HFF-Myc (cell line): Measurements from ENCODE around the gene RTCA.
"Not testable (repeated sequence)": the region's sequence is repeated elsewhere in the genome, so short reads cannot be mapped to it uniquely, and the experiment has no call there.

Experiments used
- DNase-seq: peaks from one replicate; pipeline ENCODE4 v3.0.0-alpha.2; 2011; ENCODE audit warnings: low read depth; ENCODE audit errors: extremely low read depth
- H3K4me3 ChIP-seq: replicated peaks from 2 replicates; pipeline ENCODE4 v1.5.1; 2011; ENCODE audit warnings: low read depth, mild to moderate bottlenecking, control low read depth, low read length
- TF ChIP-seq, protein P1 (sequence below): IDR thresholded peaks from 2 replicates; pipeline ENCODE4 v1.5.1; 2012; ENCODE audit warnings: mild to moderate bottlenecking, low read depth, low read length, control low read depth; ENCODE audit errors: missing control alignments

RTCA gene

DNA sequence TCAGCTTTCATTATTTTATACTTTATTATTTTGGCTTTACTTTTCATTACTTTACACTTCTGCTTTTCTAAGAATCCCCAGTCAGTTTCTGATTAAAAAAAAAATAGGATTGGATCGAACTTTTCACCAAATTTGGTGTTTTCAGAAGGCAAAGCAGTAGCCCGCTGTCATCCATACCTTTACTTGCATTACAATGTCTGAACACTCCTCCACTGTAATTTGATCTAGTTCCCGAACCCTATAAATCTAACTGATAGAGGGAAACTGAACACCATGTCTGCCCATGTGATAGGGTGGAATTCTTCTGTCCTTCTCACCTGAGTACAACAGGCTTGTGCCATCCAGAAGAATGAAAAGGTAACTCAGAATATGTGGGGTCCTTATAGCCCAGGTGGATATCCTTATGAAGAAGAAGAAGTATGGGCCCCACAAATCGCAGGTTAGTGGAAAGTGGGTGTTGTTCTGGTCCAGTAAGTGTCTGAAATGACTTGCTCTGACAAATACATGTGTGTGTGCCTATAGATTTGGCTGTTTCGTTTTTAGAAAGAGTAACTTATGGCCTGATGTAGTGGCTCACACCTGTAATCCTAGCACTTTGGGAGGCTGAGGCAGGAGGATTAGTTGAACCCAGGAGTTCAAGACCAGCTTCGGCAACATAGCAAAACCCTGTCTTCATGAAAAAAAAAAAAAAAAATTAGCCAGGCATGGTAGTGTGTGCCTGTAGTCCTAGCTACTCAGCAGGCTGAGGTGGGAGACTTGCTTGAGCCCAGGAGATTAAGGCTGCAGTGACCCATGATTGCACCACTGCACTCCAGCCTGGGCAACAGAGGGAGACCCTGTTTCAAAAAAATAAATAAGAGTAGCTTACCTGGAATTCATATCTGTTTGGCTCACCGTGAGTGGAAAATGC is 59.7 kb downstream of the RTCA start:
- no peak for DNase-seq
- TF ChIP-seq, protein P1, sequence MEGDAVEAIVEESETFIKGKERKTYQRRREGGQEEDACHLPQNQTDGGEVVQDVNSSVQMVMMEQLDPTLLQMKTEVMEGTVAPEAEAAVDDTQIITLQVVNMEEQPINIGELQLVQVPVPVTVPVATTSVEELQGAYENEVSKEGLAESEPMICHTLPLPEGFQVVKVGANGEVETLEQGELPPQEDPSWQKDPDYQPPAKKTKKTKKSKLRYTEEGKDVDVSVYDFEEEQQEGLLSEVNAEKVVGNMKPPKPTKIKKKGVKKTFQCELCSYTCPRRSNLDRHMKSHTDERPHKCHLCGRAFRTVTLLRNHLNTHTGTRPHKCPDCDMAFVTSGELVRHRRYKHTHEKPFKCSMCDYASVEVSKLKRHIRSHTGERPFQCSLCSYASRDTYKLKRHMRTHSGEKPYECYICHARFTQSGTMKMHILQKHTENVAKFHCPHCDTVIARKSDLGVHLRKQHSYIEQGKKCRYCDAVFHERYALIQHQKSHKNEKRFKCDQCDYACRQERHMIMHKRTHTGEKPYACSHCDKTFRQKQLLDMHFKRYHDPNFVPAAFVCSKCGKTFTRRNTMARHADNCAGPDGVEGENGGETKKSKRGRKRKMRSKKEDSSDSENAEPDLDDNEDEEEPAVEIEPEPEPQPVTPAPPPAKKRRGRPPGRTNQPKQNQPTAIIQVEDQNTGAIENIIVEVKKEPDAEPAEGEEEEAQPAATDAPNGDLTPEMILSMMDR, result no peak
- H3K4me3 ChIP-seq, result no peak overlapping the region

DNA sequence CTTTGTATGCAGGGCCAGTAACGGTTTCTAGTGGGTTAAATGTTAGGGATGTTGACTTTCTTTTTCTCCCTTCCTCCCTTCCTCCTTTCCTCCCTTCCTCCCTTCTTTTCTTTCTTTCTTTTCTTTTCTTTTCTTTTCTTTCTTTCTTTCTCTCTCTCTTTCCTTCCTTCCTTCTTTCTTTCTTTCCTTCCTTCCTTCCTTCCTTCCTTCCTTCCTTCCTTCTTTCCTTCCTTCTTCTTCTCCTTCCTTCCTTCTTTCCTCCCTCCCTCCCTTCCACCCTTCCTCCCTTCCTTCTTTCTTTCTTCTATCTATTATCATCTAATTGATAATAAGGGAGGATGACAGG is 60.3 kb downstream of the RTCA start:
- DNase-seq, H3K4me3 ChIP-seq: not testable (repeated sequence)

DNA sequence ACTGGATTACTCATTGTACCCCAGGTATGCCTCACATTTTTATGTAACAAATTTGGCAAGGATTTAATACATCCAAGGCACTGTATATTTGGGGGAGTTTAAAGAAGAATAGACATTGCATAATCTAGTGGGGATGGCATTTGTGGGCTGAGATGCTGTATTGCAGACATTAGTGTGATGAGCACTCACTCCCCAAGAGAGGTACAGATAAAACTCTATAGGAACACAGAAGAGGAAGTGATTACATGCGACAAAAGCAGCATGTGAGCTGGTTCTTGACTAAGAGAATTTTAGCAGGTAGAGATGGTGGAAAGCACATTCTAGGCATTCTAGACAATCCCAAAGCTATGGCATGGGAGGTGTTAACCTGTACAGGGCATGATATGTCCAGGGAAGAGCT is 62.1 kb downstream of the RTCA start:
- H3K4me3 ChIP-seq, result no peak overlapping the region
- no peak for DNase-seq
- TF ChIP-seq, protein P1, result no peak

DNA sequence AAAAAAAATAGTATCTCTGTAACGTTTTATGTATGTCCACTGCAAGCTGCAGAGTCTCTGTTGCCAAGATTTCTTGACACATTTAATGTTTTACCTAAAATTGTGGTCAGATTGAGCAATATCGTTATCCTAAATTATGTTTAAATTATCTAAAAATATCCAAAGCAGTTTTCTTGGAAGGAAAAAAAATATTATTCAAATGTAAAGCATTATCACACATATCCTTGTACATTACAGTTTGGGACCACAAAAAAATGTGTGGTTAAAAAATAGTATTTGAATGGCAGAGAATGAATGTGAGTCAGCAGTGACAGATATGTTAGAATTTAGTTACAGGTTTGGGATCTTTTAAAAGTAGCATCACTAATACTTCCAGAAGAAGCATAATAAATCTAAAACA is 65.1 kb downstream of the RTCA start:
- H3K4me3 ChIP-seq, DNase-seq: not testable (repeated sequence)

DNA sequence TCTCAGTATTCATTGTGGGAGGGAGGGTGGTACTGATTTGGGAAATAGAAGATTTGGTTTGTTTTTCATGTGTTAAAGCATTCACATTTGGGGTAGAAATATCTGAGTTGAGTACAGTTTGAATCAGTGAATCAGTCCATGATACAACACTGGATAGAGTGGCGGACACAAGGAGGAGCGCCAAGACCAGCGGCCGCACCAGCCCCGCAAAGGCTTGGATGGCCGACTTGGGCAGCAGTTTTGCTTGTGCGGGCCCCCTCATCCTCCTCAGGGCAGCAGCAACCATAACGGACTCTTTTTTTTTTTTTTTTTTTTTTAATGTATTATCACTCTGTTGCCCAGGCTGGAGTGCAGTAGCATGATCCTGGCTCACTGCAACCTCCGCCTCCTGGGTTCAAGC is 66.3 kb downstream of the RTCA start:
- DNase-seq, result no peak
- TF ChIP-seq, protein P1, result no peak
- H3K4me3 ChIP-seq, result no peak overlapping the region

DNA sequence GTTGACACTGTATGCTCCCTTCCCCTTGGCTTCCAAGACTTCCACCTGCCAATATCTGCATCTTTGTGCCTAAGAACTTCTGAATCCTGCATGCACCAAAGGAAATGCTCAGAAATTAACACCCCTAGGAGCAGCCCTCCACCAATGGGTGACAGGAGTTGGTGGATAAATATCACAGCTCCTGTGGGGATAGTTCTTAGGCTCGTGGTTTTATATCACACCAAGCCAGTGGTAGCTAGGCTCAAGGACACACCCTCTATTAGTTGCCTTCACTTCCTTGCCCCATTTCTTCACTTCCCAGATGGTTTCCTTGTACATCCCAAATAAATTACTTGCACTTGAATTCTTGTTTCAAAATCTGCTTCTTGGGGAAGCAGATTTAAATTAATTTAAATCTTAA is 69.4 kb downstream of the RTCA start:
- TF ChIP-seq, protein P1, result no peak
- no peak for DNase-seq
- H3K4me3 ChIP-seq, result no peak overlapping the region

DNA sequence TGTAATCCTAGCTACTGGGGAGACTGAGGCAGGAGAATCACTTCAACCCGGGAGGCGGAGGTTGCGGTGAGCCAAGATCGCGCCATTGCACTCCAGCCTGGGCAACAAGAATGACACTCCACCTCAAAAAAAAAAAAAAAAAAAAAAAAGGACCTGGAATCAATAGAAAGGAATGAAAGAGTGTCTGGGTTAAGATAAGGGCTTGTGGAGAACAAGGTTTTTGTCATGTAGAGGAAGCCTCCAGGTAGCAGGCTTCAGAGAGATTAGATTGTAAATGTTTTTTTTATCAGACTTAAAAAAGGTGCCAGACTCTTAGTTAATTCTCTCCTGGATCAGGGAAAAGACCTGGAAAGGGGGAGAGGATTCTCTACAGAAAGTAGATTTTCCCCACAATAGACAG is 71.9 kb downstream of the RTCA start:
- DNase-seq, result not testable (repeated sequence)

DNA sequence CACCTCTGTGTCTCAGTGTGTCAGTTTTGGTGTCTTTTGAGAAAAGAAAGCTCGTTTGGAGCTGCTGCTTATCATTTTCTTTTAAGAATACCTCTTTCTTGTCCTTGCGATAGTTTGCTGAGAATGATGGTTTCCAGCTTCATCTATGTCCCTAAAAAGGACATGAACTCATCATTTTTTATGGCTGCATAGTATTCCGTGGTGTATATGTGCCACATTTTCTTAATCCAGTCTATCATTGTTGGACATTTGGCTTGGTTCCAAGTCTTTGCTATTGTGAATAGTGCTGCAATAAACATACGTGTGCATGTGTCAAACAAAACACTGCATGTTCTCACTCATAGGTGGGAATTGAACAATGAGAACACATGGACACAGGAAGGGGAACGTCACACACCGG is 73.7 kb downstream of the RTCA start:
- H3K4me3 ChIP-seq, DNase-seq: not testable (repeated sequence)

More for the DNA sequence above, 71.9 kb downstream of the RTCA start:
- not testable (repeated sequence) for H3K4me3 ChIP-seq

DNA sequence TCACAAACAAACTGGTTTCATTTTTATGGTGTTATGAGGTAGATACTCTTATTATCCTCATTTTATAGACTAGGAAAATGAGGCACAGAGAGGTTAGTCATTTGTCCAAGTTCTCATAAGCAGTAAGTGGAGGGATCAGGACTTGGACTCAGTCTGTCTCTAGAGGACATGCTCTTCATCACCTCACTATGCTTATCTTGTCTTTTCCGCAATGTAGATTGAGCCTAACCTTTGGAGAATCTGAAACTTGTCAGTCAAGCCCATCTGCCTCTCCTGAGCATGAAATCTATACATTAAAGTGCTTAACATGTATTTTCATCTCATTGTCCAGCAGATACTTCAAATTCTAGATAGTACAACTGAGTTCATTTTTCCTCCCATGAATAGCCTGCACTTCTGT is 74.5 kb downstream of the RTCA start:
- DNase-seq, result no peak
- no peak overlapping the region for H3K4me3 ChIP-seq
- TF ChIP-seq, protein P1, result no peak
